NCI-H2107 (cell line): ENCODE results near the gene ZDHHC7.
"Not testable (repeated sequence)": the region's sequence is repeated elsewhere in the genome, so short reads cannot be mapped to it uniquely, and the experiment has no call there.

ENCODE experiments used
- DNase-seq: peaks from one replicate; lab custom pipeline; 2025; lab: John Stamatoyannopoulos, UW

ZDHHC7 gene

DNA sequence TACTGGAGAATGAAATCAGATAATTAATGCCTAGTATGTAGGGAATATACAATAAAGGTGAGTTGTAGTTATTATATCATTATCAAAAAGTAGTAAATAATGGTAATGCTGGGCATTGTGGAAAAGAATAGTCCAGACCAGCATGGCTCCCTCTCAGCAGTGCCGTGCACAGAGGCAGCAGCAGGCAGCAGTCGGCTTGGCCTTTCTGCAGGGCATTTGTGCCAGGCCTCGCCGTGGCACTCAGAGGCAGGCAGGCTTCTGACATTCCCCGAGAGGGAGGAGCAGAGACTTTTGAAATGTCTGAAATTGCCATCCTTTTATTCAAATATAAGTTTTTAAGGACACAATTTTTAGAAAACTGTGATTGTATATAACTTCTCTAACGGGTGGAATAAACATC, 31.3 kb upstream of the ZDHHC7 start:
- DNase-seq = no peak

DNA sequence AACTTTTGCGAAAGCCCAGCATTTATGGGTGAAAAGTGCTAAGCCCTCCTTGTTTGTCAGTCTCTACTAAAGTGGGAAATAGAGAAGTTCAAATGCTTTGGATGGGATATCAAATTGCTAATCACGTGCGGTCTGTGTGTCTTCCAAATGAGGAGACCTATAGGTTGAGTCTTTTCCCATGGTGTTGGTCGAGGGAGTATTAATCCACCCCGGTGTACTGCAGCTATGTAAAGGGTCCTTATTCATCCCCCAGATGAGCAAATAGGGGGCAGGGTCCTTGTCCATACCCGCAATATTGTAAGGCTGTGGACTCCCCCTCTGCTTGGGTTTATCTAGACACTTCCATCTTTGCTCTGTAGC, 30.8 kb upstream of the ZDHHC7 start:
- DNase-seq = no peak

- no peak for DNase-seq
These were observed 30.2 kb upstream of the ZDHHC7 start for GRCh38 chr16:85041219-85042166.

DNA sequence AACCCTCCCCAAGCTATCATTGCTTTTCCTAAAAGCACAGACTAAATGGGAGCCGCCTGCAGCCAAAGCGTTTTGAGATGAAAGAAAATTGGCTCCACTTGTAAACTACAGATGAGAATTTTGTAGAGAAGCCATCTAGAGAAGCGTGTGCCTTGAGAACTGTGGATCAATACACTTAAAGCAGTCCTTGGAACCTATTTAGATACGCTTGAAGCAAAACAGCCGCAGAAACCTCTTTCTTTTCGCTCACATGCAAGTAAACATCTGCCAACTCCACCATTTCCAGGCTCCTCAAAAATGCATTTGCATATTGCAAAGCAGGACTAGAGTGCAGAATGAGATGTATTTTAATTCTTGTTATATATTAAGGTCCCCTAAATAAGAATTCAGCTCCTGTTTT, 29.4 kb upstream of the ZDHHC7 start:
- no peak for DNase-seq

- DNase-seq = no peak
These were observed 26.4 kb upstream of the ZDHHC7 start for GRCh38 chr16:85037721-85038120.

DNA sequence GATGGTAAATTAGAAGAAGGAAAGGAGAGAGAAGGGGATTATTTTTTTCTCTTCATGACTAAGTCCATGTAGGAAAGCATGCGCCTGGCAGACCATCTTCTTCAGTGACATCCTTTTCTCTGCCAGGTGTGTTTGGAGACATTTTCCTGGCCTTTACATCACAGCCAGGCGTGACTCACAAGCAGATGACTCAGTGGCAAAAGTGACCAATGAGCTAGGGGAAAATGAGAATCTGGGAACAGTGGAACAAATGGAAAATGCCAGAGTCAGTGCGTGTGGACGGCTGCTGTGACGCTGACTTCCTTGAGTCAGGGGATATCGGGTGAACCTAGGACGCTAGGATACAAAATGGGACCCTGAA, 25.7 kb upstream of the ZDHHC7 start:
- DNase-seq = no peak

DNA sequence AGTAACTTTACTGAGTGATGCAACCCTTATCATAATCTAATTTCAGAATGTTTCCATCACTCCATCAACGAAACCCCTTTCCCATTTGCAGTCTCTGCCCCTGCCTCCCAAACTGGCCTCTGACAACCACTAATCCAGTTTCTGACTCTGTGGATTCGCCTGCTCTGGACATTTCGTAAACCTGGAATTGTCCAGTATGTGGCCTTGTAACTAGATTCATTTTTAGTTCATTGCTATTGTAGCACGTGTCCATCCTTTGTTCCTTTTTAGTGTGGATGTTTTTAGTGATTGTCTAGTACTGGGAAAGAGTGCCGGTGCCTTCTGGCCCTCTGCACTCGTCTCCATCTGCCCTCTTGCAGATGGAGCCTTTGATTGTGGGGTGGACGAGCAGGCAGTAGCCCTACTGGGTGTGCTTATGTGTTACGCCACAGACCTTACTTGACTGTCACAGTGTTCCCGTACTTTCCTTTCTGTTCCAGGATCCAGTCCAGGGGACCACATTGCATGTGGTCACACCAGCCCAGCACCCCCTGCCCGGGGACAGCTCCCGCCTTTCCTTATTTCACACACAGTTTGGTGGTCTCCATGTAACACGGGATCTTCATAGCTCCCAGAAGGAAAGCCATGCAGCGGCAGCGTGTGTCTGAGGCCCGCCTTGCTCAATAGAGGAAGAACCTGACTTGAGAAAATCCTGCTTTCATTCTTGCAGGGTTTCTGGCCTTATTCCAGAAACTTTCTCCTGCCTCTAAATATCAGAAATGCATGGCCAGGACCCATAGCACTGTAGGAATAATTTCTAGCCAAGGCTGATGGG, 25.1 kb upstream of the ZDHHC7 start:
- no peak for DNase-seq

GRCh38 chr16:85034591-85035433, 23.5 kb upstream of the ZDHHC7 start:
- no peak for DNase-seq

- DNase-seq = no peak
These were observed 21.8 kb upstream of the ZDHHC7 start for GRCh38 chr16:85033171-85033570.

GRCh38 chr16:85032187-85032586, 20.9 kb upstream of the ZDHHC7 start:
- DNase-seq = not testable (repeated sequence)

DNA sequence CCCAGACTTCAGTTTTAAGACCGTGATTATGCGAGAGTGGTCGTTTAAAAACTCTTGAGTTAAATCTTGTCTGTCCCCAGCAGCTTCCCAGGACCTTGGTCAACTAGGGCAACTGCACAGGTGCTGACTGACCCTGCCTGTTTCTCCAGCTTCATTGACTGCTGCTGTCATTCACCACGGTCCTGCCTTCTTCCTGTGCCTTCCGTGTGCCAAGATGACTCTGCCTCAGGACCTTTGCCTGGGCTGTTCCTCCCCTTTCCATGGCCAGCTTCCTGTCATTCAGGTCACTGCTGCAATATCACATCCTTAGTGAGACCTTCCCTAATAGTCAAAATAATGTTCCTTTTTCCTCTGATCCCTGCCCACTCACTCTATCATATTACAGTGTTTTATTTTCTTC, 20.1 kb upstream of the ZDHHC7 start:
- no peak for DNase-seq

- DNase-seq = no peak
These were observed 18.7 kb upstream of the ZDHHC7 start for GRCh38 chr16:85029981-85030401.

- no peak for DNase-seq
These were observed 18.1 kb upstream of the ZDHHC7 start for GRCh38 chr16:85029408-85029784.

DNA sequence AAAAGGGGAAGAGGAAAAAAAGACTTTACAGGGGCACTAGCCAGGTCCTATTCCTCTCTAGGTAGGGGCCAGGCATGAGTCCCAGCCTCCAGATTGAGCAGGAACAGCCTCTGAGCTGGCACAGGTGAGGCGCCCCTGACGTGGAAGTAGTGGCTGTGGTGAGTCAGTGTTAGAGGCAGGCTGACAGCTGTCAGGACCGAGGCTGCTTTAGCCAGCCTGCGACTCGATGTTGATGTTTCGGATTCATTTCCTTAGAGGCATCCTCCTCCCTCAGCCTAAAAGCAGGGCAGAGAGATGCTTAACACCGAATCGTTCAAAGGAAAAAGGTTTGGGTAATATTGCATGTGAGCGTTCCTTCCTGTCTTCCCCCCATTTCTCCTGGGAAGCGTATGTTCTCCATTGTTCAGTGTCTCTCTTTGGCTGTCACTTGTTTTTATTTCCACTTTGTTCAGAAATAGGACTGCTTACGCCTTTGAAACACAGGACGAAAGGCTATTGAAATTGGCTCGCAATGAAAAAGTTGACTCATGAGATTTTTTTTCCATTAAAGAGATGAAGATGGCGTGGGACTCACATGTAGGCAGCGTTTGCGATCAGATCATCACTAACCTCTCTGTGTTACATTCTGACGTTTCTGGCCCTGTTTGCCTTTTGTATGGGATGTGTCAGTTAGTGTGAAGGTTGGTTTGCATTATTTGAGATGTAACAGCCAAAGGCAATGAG, 17.5 kb upstream of the ZDHHC7 start:
- no peak for DNase-seq

- no peak for DNase-seq
These were observed 16.8 kb upstream of the ZDHHC7 start for GRCh38 chr16:85027958-85028684.

GRCh38 chr16:85027349-85027957, 16.1 kb upstream of the ZDHHC7 start, which contains the start of gene KIAA0513:
Gene KIAA0513 (plus strand): TSS chr16:85027795. CDS start chr16:85067072, 39,277 bp downstream.
- peak; percentile 91 for DNase-seq

- DNase-seq = no peak
These were observed 15.4 kb upstream of the ZDHHC7 start for GRCh38 chr16:85026703-85027102.

GRCh38 chr16:85025781-85026653, 14.7 kb upstream of the ZDHHC7 start:
- DNase-seq = no peak

DNA sequence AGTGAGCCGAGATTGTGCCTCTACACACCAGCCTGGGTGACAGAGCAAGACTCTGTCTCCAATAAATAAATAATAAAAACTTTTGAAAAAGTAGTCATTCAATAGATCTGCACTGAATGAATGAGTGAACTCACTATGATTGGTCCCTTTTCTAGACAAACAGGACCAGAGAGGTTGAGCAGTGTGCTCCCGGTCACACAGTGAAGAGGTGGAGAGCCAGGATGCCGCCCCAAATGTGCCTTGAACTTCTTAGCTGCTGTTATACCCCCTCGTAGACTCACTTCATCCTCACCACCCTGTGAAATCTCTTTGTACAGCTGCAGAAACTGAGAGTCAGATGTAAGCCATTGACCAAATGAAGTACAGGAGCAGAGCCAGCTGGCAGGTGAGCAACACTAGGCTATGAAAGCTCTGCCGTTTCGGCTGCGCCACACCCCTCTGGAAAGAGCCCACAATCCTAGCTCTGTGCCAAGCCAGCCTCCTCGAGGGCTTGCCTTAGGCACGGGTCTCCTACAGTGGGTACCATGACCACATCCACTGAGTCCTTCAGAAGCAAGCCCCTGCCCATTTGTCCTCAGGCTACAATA, 8.4 kb upstream of the ZDHHC7 start:
- peak; percentile 30 for DNase-seq
